GM23338 (cell line): Measurements from ENCODE around the gene ERI3. TPM values are rescaled to one million over a fixed set of nuclear protein-coding genes. Genes with fewer than 3 reads are reported as not detected.

Source experiments
- ATAC-seq: fragments of 200-7000 bp; cut with Tn5 transposase; 3 replicates; pipeline ENCODE4 v1.9.1; 2020
- DNase-seq: peaks from one replicate; pipeline ENCODE4 v3.0.0-alpha.2; 2015; ENCODE audit warnings: low spot score
- H2AFZ ChIP-seq: fragments of 200-600 bp; sonication (generic); 2 replicates; pipeline ENCODE4 v1.8.0; 2016; ENCODE audit warnings: antibody characterized with exemption, mild to moderate bottlenecking, moderate library complexity
- H3F3A ChIP-seq: fragments of 200-600 bp; sonication (generic); replicated peaks from 2 replicates; pipeline ENCODE4 v1.8.0; 2017; ENCODE audit warnings: antibody characterized with exemption, mixed run types, low read depth
- H3K27ac ChIP-seq: fragments of 200-600 bp; sonication (generic); 2 replicates; pipeline ENCODE4 v1.6.1; 2016; ENCODE audit warnings: low read depth
- H3K27me3 ChIP-seq: fragments of 200-600 bp; sonication (generic); 2 replicates; pipeline ENCODE4 v1.8.0; 2016; ENCODE audit warnings: mild to moderate bottlenecking, mixed run types, moderate library complexity; ENCODE audit not compliant: insufficient read depth
- H3K36me3 ChIP-seq: fragments of 200-600 bp; sonication (generic); 2 replicates; pipeline ENCODE4 v1.8.0; 2016; ENCODE audit warnings: mild to moderate bottlenecking; ENCODE audit not compliant: insufficient read depth
- H3K4me1 ChIP-seq: fragments of 200-600 bp; sonication (generic); 2 replicates; pipeline ENCODE4 v1.8.0; 2016; ENCODE audit warnings: mild to moderate bottlenecking, moderate library complexity; ENCODE audit not compliant: insufficient read depth
- H3K4me2 ChIP-seq: fragments of 200-600 bp; sonication (generic); 2 replicates; pipeline ENCODE4 v1.7.1; 2017; ENCODE audit warnings: mixed run types
- H3K4me3 ChIP-seq: fragments of 200-600 bp; sonication (generic); 2 replicates; pipeline ENCODE4 v1.6.1; 2016; ENCODE audit warnings: mixed run types
- H3K79me2 ChIP-seq: fragments of 200-600 bp; sonication (generic); replicated peaks from 2 replicates; pipeline ENCODE4 v1.8.0; 2017; ENCODE audit warnings: mild to moderate bottlenecking; ENCODE audit not compliant: insufficient read depth
- H3K9me2 ChIP-seq: fragments of 200-600 bp; sonication (generic); 2 replicates; pipeline ENCODE4 v1.8.0; 2017; ENCODE audit not compliant: insufficient read depth
- H4K20me1 ChIP-seq: fragments of 200-600 bp; sonication (generic); replicated peaks from 2 replicates; pipeline ENCODE4 v1.8.0; 2017; ENCODE audit warnings: mild to moderate bottlenecking; ENCODE audit not compliant: insufficient read depth
- H3K27ac Mint-ChIP-seq: 2 replicates; pipeline ENCODE4 v1.8.0; 2020; ENCODE audit warnings: inconsistent platforms, mild to moderate bottlenecking, moderate library complexity, mixed read lengths
- H3K27me3 Mint-ChIP-seq: 3 replicates; pipeline ENCODE4 v1.8.0; 2022; ENCODE audit warnings: low read depth, mild to moderate bottlenecking, moderate library complexity, mixed read lengths, inconsistent platforms; ENCODE audit not compliant: insufficient read depth, poor library complexity
- H3K36me3 Mint-ChIP-seq: 3 replicates; pipeline ENCODE4 v1.8.0; 2021; ENCODE audit warnings: low read depth, mild to moderate bottlenecking, inconsistent platforms, moderate library complexity, mixed read lengths
- H3K4me1 Mint-ChIP-seq: 3 replicates; pipeline ENCODE4 v1.8.0; 2020; ENCODE audit warnings: mild to moderate bottlenecking, inconsistent platforms, mixed read lengths
- H3K4me3 Mint-ChIP-seq: 3 replicates; pipeline ENCODE4 v1.8.0; 2021; ENCODE audit warnings: moderate library complexity, mild to moderate bottlenecking, inconsistent platforms, mixed read lengths
- H3K9me3 Mint-ChIP-seq: 3 replicates; pipeline ENCODE4 v1.8.0; 2020; ENCODE audit warnings: moderate library complexity, mild to moderate bottlenecking, inconsistent platforms, mixed read lengths
- ETS1 ChIP-seq: IDR thresholded peaks from 2 replicates; pipeline ENCODE4 v1.6.1; 2016; ENCODE audit warnings: antibody characterized with exemption
- EZH2 ChIP-seq: fragments of 200-600 bp; sonication (generic); IDR thresholded peaks from one replicate; pipeline ENCODE4 v1.8.0; 2017; ENCODE audit warnings: antibody characterized with exemption, mild to moderate bottlenecking, low read depth; ENCODE audit not compliant: unreplicated experiment
- NANOG ChIP-seq: IDR thresholded peaks from 2 replicates; pipeline ENCODE4 v1.6.1; 2016; ENCODE audit warnings: antibody characterized with exemption, borderline replicate concordance
- STAT1 ChIP-seq: IDR thresholded peaks from one replicate; pipeline ENCODE4 v1.6.1; 2016; ENCODE audit warnings: antibody characterized with exemption; ENCODE audit not compliant: unreplicated experiment
- ZNF331 ChIP-seq: fragments of 250-450 bp; sonication (Bioruptor Pico); IDR thresholded peaks from 2 replicates; pipeline ENCODE4 v1.5.0; 2020; ENCODE audit warnings: low read depth, mild to moderate bottlenecking, moderate library complexity
- ZNF462 ChIP-seq: fragments of 250-450 bp; sonication (Bioruptor Pico); IDR thresholded peaks from 2 replicates; pipeline ENCODE4 v1.5.0; 2020; ENCODE audit warnings: mild to moderate bottlenecking, moderate library complexity
- polyA plus RNA-seq: library from polyadenylated mRNA; unstranded; fragments of >200 nt; fragmentation: Nextera tagmentation; extraction: Ambion mirVana; gene quantifications from 2 replicates; pipeline ENCODE4 v1.2.1, GENCODE V29; 2016
- total RNA-seq: library from RNA; depleted of rRNA; stranded (reverse); fragments of >200 nt; shearing (Covaris generic); gene quantifications from 2 replicates; pipeline ENCODE4 v1.2.3, GENCODE V29; 2014

ERI3 gene
- total and polyA plus RNA-seq, 2 experiments from 2014 or later = 63.0 to 70.1 TPM

- TF ChIP-seq ZNF462 (no peak), ETS1 (no peak), NANOG (no peak)
Measured at GRCh38 chr1:44368471-44369151, 13.6 kb upstream of the ERI3 start (continued).

GRCh38 chr1:44367944-44368343, 12.9 kb upstream of the ERI3 start:
- TF ChIP-seq EZH2 (no peak), ZNF331 (CRISPR knock-in tag) (no peak), STAT1 (no peak)
- DNase-seq (no peak), ATAC-seq (no peak)
- Histone ChIP-seq H3K4me2 (no peak overlapping the region), H3K9me2 (no peaks in the 10 kb centered on the region), H3K79me2 (no peaks in the 10 kb centered on the region), H3F3A (no peaks in the 10 kb centered on the region), H3K36me3 (no peaks in the 10 kb centered on the region), H3K4me3 (no peak overlapping the region), H3K27ac (no peak overlapping the region), H2AFZ (peak overlapping the region; percentile 82), H4K20me1 (no peaks in the 10 kb centered on the region), H3K4me1 (peaks cover 4% of the 10 kb centered on the region), H3K27me3 (no peaks in the 10 kb centered on the region)
- peaks cover 17% of the 10 kb centered on the region for H3K27me3 Mint-ChIP-seq
- peaks cover 24% of the 10 kb centered on the region for H3K4me1 Mint-ChIP-seq
- no peak overlapping the region for H3K4me3 Mint-ChIP-seq
- no peak overlapping the region for H3K27ac Mint-ChIP-seq
- no peaks in the 10 kb centered on the region for H3K36me3 Mint-ChIP-seq
- H3K9me3 Mint-ChIP-seq = no peaks in the 10 kb centered on the region
